Stimulated activated CD8-positive, alpha-beta memory T cell treated with anti-CD3 and anti-CD28 coated beads, Interleukin-4, amount 100 ng/mL, for 1 hour (primary cell): ENCODE measurements around the gene ZNF813.
"Not testable (repeated sequence)": the region's sequence is repeated elsewhere in the genome, so short reads cannot be mapped to it uniquely, and the experiment has no call there.

ENCODE experiments used
- DNase-seq, 2 donors: peaks; one replicate each; pipeline ENCODE4 v3.0.0-alpha.2; 2020; ENCODE audit warnings: low read depth in 2 of 2, low spot score in 1 of 2

ZNF813 gene

GRCh38 chr19:53483751-53484150 is 16.2 kb downstream of the ZNF813 start:
- not testable (repeated sequence) for DNase-seq

- no peak for DNase-seq
Observed at GRCh38 chr19:53485046-53486004, 17.8 kb downstream of the ZNF813 start.

GRCh38 chr19:53492153-53492552 is 24.6 kb downstream of the ZNF813 start:
- DNase-seq = no peak

GRCh38 chr19:53497311-53498023 is 29.9 kb downstream of the ZNF813 start:
- DNase-seq = not testable (repeated sequence)

- DNase-seq = not testable (repeated sequence)
Observed at GRCh38 chr19:53498024-53498395, 30.5 kb downstream of the ZNF813 start.

- not testable (repeated sequence) for DNase-seq
Observed at GRCh38 chr19:53503151-53503550, 35.6 kb downstream of the ZNF813 start.

- not testable (repeated sequence) for DNase-seq
Observed at GRCh38 chr19:53503671-53504364, 36.3 kb downstream of the ZNF813 start.

GRCh38 chr19:53504365-53504703 is 36.8 kb downstream of the ZNF813 start:
- DNase-seq = not testable (repeated sequence)

- DNase-seq = no peak
Observed at GRCh38 chr19:53504885-53505284, 37.4 kb downstream of the ZNF813 start.

GRCh38 chr19:53506728-53507127 is 39.2 kb downstream of the ZNF813 start:
- no peak for DNase-seq

GRCh38 chr19:53507523-53508442 is 40.2 kb downstream of the ZNF813 start:
- no peak for DNase-seq

GRCh38 chr19:53509443-53509842 is 41.9 kb downstream of the ZNF813 start:
- DNase-seq = no peak

GRCh38 chr19:53509845-53510244 is 42.3 kb downstream of the ZNF813 start:
- no peak for DNase-seq

- DNase-seq = no peak
Observed at GRCh38 chr19:53511357-53511756, 43.8 kb downstream of the ZNF813 start.

GRCh38 chr19:53511933-53512374 is 44.4 kb downstream of the ZNF813 start:
- DNase-seq = no peak

GRCh38 chr19:53515047-53515446 is 47.5 kb downstream of the ZNF813 start:
- DNase-seq = not testable (repeated sequence)

- no peak for DNase-seq
Observed at GRCh38 chr19:53517114-53517741, 49.7 kb downstream of the ZNF813 start.

- no peak for DNase-seq
Observed at GRCh38 chr19:53518121-53518520, 50.6 kb downstream of the ZNF813 start.

GRCh38 chr19:53518716-53519115 is 51.2 kb downstream of the ZNF813 start:
- DNase-seq = no peak

- DNase-seq = no peak
Observed at GRCh38 chr19:53519446-53519845, 51.9 kb downstream of the ZNF813 start.
